Hepatocyte (in vitro differentiated cells): ENCODE results near the gene COBL. TPM values are rescaled to one million over a fixed set of nuclear protein-coding genes. Genes with fewer than 3 reads are reported as not detected.

ENCODE experiments used
- DNase-seq: peaks from one replicate; pipeline ENCODE4 v3.0.0-alpha.2; 2016; ENCODE audit warnings: low spot score
- H2AFZ ChIP-seq: fragments of 200-600 bp; sonication (generic); 2 replicates; pipeline ENCODE4 v1.6.0; 2016; ENCODE audit warnings: antibody characterized with exemption, mild to moderate bottlenecking
- H3K27ac ChIP-seq: fragments of 200-600 bp; sonication (generic); 2 replicates; pipeline ENCODE4 v1.5.1; 2016; ENCODE audit warnings: mild to moderate bottlenecking
- H3K27me3 ChIP-seq: fragments of 200-600 bp; sonication (generic); 2 replicates; pipeline ENCODE4 v1.6.1; 2016
- H3K36me3 ChIP-seq: fragments of 200-600 bp; sonication (generic); replicated peaks from 2 replicates; pipeline ENCODE4 v1.5.1; 2016; ENCODE audit warnings: low read depth; ENCODE audit not compliant: insufficient read depth
- H3K4me1 ChIP-seq: fragments of 200-600 bp; sonication (generic); 2 replicates; pipeline ENCODE4 v1.5.1; 2016; ENCODE audit warnings: mild to moderate bottlenecking, moderate library complexity; ENCODE audit not compliant: insufficient read depth
- H3K4me2 ChIP-seq: fragments of 200-600 bp; sonication (generic); 2 replicates; pipeline ENCODE4 v1.6.0; 2016
- H3K4me3 ChIP-seq: fragments of 200-600 bp; sonication (generic); 2 replicates; pipeline ENCODE4 v1.5.1; 2016; ENCODE audit warnings: mild to moderate bottlenecking
- H3K79me2 ChIP-seq: fragments of 200-600 bp; sonication (generic); 2 replicates; pipeline ENCODE4 v1.6.0; 2017; ENCODE audit warnings: mild to moderate bottlenecking
- H3K9me2 ChIP-seq: fragments of 200-600 bp; sonication (generic); replicated peaks from 2 replicates; pipeline ENCODE4 v1.6.0; 2017; ENCODE audit warnings: mild to moderate bottlenecking; ENCODE audit not compliant: insufficient read depth
- H3K9me3 ChIP-seq: fragments of 200-600 bp; sonication (generic); 2 replicates; pipeline ENCODE4 v1.5.1; 2016; ENCODE audit warnings: low read depth, mild to moderate bottlenecking
- H4K20me1 ChIP-seq: fragments of 200-600 bp; sonication (generic); 2 replicates; pipeline ENCODE4 v1.6.0; 2016; ENCODE audit warnings: mild to moderate bottlenecking; ENCODE audit not compliant: insufficient read depth, poor library complexity, severe bottlenecking
- EZH2 ChIP-seq: fragments of 200-600 bp; sonication (generic); IDR thresholded peaks from 2 replicates; pipeline ENCODE4 v1.6.1; 2016; ENCODE audit warnings: antibody characterized with exemption, mild to moderate bottlenecking, borderline replicate concordance
- EZH2phosphoT487 ChIP-seq: fragments of 200-600 bp; sonication (generic); IDR thresholded peaks from one replicate; pipeline ENCODE4 v1.6.1; 2018; ENCODE audit warnings: antibody characterized with exemption, mild to moderate bottlenecking, low read depth, moderate library complexity; ENCODE audit not compliant: unreplicated experiment, severe bottlenecking
- WGBS: methylation state at CpG from one replicate; pipeline ENCODE4 v1.1.6; 2016; ENCODE audit warnings: low lambda C conversion rate; ENCODE audit errors: missing lambda C conversion rate; 5-methylcytosine and 5-hydroxymethylcytosine counted together
- polyA plus RNA-seq: library from polyadenylated mRNA; unstranded; fragments of >200 nt; fragmentation: Nextera tagmentation; extraction: Ambion mirVana; gene quantifications from 2 replicates; pipeline ENCODE4 v1.2.1, GENCODE V29; 2016
- total RNA-seq: library from RNA; depleted of rRNA; stranded (reverse); fragments of >200 nt; gene quantifications from 2 replicates; pipeline ENCODE4 v1.2.3, GENCODE V29; 2014
- TF ChIP-seq, protein P1 (sequence below): fragments of 200-600 bp; sonication (generic); IDR thresholded peaks from 2 replicates; pipeline ENCODE4 v1.5.1; 2016; ENCODE audit warnings: antibody characterized with exemption, mild to moderate bottlenecking; ENCODE audit not compliant: poor library complexity

The COBL gene
- total and polyA plus RNA-seq, 2 experiments from 2014 or later, result 7.8 to 20.5 TPM

DNA sequence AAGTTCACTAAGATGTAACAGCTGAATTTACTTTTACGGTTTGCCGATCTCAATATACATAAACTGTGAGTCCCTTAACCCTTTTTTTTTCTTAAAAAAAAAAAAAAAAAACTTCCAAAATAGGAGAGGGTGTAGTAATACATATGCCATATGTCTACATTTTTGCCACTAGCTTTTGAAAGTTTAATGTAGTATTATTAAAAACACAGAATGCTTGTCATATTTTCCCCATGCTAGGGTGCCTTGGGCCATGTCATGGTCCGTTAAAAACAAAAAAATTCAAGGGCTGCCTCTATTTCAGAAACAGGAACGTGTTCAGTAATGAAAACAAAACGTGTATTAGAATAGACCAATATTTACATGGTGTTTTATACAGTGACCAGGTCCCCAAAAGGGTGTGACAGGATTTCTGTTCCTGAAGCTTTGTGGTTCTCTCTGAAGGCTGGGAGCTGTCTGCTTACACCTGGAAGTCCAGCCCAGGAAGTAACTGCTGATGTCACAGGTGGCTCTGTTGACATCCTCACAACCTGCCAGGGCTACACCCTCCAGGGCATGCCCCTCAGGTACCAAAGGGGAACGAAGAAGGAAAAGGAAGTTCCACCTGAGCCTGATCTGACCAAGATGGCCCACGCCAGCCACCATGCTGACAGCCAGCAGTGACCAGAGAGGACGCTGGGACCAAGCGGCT lies 79.0 kb downstream of the COBL start:
- peaks cover 9% of the 10 kb centered on the region for H3K4me1 ChIP-seq
- no peak overlapping the region for H3K4me2 ChIP-seq
- no peaks in the 10 kb centered on the region for H3K27me3 ChIP-seq
- no peak overlapping the region for H3K4me3 ChIP-seq
- 86% methylated on average over 9 of the region's 9 CpGs for WGBS
- no peaks in the 10 kb centered on the region for H3K9me2 ChIP-seq
- peaks cover 58% of the 10 kb centered on the region for H3K79me2 ChIP-seq
- no peaks in the 10 kb centered on the region for H4K20me1 ChIP-seq
- H3K9me3 ChIP-seq, result no peaks in the 10 kb centered on the region
- no peaks in the 10 kb centered on the region for H3K36me3 ChIP-seq
- no peak for TF ChIP-seq EZH2phosphoT487
- TF ChIP-seq, protein P1, sequence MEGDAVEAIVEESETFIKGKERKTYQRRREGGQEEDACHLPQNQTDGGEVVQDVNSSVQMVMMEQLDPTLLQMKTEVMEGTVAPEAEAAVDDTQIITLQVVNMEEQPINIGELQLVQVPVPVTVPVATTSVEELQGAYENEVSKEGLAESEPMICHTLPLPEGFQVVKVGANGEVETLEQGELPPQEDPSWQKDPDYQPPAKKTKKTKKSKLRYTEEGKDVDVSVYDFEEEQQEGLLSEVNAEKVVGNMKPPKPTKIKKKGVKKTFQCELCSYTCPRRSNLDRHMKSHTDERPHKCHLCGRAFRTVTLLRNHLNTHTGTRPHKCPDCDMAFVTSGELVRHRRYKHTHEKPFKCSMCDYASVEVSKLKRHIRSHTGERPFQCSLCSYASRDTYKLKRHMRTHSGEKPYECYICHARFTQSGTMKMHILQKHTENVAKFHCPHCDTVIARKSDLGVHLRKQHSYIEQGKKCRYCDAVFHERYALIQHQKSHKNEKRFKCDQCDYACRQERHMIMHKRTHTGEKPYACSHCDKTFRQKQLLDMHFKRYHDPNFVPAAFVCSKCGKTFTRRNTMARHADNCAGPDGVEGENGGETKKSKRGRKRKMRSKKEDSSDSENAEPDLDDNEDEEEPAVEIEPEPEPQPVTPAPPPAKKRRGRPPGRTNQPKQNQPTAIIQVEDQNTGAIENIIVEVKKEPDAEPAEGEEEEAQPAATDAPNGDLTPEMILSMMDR, result no peak
- no peak for TF ChIP-seq EZH2
- DNase-seq, result no peak
- no peak overlapping the region for H3K27ac ChIP-seq
- no peak overlapping the region for H2AFZ ChIP-seq

DNA sequence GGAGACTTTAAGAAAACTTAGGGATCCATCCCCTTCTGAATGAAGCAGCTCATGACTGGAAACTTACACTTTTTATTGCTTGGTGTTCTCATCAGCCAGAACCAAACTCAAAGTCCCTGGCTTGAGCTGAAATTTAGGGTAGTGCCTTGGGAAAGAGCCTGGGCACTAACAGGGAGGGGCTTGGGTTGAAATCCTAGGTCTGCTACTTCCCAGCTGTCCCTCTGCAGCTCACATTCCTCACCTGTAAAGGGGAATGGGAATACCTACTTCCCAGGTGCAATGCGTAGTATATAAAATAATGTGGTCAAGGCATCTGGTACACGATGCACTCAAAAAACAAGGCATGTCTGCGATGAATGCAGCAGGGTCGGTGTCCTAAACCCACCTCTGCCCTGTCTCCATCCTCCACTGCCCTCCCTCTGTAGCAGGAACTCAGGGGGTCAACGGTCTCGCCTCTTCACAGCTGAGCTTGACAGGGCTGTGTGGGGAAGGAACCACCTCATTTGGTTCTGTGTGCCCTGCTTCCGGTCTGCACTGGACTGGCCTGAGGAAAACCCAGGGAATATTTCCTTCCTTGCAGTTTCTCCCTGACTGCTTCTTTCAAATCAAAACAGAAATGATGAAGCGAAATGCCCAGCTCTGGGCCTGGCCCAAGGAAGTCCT lies 80.0 kb downstream of the COBL start:
- Histone ChIP-seq H3K27ac (no peak overlapping the region), H3K4me3 (no peak overlapping the region), H3K79me2 (peaks cover 68% of the 10 kb centered on the region), H3K4me1 (peaks cover 9% of the 10 kb centered on the region), H3K9me3 (no peaks in the 10 kb centered on the region), H3K9me2 (no peaks in the 10 kb centered on the region), H4K20me1 (no peaks in the 10 kb centered on the region), H3K36me3 (no peaks in the 10 kb centered on the region), H3K27me3 (no peaks in the 10 kb centered on the region), H2AFZ (no peak overlapping the region), H3K4me2 (no peak overlapping the region)
- DNase-seq, result no peak
- TF ChIP-seq, protein P1, result no peak
- TF ChIP-seq EZH2 (no peak), EZH2phosphoT487 (no peak)
- WGBS, result 89% methylated on average over 8 of the region's 8 CpGs

DNA sequence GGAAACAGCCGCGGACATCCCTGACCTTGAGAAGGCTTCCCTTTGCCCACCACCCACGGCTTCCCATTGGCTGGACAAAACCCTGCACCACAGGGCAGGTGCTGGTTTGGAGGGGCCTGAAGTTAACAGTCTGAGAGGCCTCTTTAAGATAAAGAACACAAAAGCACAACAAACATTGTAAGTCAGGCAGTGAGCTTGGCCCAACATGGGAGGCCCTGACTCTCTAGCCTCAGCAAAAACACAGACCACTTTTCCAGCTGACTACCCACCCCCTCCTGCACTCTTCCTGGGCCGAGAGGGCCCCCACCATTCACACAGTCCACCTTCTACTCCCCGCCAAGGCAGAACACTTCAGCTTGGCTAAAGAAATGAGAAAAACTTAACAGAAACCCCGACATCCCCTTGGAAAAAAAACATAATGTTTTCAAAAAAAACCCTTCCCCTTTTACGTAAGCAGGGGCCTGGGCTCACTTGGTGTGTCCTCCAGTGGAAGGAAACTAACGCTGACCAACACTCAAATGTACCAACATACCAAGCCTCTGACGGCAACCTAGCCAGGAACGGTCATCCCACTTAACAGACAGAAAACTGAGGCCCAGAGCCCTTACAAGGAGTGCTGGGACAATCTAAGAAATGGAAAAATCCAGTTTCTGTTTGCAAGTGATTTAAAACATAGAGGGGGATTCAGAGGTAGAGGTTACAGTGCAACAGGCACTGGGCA lies 80.9 kb downstream of the COBL start:
- no peak overlapping the region for H3K4me3 ChIP-seq
- no peak for DNase-seq
- no peak overlapping the region for H3K4me2 ChIP-seq
- H3K36me3 ChIP-seq, result no peaks in the 10 kb centered on the region
- peaks cover 9% of the 10 kb centered on the region for H3K4me1 ChIP-seq
- H2AFZ ChIP-seq, result no peak overlapping the region
- no peaks in the 10 kb centered on the region for H3K9me2 ChIP-seq
- WGBS, result 81% methylated on average over 10 of the region's 10 CpGs
- no peaks in the 10 kb centered on the region for H4K20me1 ChIP-seq
- no peaks in the 10 kb centered on the region for H3K9me3 ChIP-seq
- no peak overlapping the region for H3K27ac ChIP-seq
- TF ChIP-seq, protein P1, result no peak
- TF ChIP-seq EZH2, result no peak
- TF ChIP-seq EZH2phosphoT487, result no peak
- H3K79me2 ChIP-seq, result peaks cover 74% of the 10 kb centered on the region
- no peaks in the 10 kb centered on the region for H3K27me3 ChIP-seq
